ENCODE data around the gene VAPA. TPM values are rescaled to one million over a fixed set of nuclear protein-coding genes. Genes with fewer than 3 reads are reported as not detected.

The VAPA gene
- total RNA-seq, 6 experiments from 2014 or later = 69.6 to 149 (median 90.7) TPM

DNA sequence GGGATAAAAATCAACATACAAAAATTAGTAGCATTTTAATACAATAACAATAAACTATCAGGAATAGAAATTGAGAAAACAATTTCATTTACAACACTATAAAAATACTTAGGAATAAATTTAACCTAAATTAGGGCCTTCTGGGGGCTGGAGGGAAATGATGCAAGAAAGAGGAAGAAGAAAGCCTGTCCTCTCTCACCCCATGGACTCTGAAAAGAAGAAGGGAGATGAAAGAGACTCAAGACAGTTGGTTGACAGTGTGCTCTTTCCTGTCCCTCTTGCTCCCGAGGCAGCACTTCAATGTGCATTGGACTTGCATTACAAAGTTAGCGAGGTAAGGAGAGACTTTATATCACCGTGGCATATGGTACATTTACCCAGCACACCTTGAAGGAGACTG lies 88.5 kb downstream of the VAPA start:
- Histone ChIP-seq H3K27ac (no peak overlapping the region), H3K27me3 (no peaks in the 10 kb centered on the region), H3K4me3 (no peak overlapping the region), H3K4me1 (no peaks in the 10 kb centered on the region), H3K36me3 (no peaks in the 10 kb centered on the region), H3K9me3 (no peaks in the 10 kb centered on the region)
- intact Hi-C loops (cut with DNase I) = no loop called here
- no peak for ATAC-seq
- WGBS (ENCODE audit: insufficient coverage, low coverage, low lambda C conversion rate, missing lambda C conversion rate) = 42% methylated on average over 1 of the region's 3 CpGs
- TF ChIP-seq, protein P1, sequence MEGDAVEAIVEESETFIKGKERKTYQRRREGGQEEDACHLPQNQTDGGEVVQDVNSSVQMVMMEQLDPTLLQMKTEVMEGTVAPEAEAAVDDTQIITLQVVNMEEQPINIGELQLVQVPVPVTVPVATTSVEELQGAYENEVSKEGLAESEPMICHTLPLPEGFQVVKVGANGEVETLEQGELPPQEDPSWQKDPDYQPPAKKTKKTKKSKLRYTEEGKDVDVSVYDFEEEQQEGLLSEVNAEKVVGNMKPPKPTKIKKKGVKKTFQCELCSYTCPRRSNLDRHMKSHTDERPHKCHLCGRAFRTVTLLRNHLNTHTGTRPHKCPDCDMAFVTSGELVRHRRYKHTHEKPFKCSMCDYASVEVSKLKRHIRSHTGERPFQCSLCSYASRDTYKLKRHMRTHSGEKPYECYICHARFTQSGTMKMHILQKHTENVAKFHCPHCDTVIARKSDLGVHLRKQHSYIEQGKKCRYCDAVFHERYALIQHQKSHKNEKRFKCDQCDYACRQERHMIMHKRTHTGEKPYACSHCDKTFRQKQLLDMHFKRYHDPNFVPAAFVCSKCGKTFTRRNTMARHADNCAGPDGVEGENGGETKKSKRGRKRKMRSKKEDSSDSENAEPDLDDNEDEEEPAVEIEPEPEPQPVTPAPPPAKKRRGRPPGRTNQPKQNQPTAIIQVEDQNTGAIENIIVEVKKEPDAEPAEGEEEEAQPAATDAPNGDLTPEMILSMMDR (IDR thresholded peaks at IDR 0.05) = no peak
- no peak for TF ChIP-seq POLR2A (IDR thresholded peaks at IDR 0.05)
- no peak for DNase-seq

DNA sequence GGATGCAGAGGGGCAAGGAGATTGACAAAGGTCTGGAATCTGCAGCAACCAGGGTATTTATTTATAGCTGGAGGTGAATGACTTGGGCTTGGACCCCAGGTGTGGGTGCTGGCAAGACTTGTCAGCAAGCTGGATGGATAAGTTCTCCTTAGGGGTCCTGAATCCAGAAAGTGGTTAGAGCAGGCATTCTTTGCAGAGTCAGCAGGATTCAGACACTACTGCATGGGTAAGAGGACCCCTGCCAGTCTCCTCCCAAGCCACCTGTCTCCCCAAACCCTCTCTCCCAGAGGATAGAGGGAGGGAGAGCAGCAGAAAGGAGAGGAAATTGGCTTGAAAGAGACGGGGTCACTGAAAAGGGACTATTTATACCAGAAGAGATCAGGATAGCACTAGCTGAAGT lies 89.5 kb downstream of the VAPA start:
- Histone ChIP-seq H3K4me3 (no peak overlapping the region), H3K9me3 (no peaks in the 10 kb centered on the region), H3K27me3 (no peaks in the 10 kb centered on the region), H3K27ac (no peak overlapping the region), H3K4me1 (no peaks in the 10 kb centered on the region), H3K36me3 (no peaks in the 10 kb centered on the region)
- 82% methylated on average over 1 of the region's 1 CpG for WGBS (ENCODE audit: insufficient coverage, low coverage, low lambda C conversion rate, missing lambda C conversion rate)
- no peak for TF ChIP-seq POLR2A (IDR thresholded peaks at IDR 0.05)
- TF ChIP-seq, protein P1 (IDR thresholded peaks at IDR 0.05) = no peak
- no peak for ATAC-seq
- intact Hi-C loops (cut with DNase I) = no loop called here
- DNase-seq = no peak

DNA sequence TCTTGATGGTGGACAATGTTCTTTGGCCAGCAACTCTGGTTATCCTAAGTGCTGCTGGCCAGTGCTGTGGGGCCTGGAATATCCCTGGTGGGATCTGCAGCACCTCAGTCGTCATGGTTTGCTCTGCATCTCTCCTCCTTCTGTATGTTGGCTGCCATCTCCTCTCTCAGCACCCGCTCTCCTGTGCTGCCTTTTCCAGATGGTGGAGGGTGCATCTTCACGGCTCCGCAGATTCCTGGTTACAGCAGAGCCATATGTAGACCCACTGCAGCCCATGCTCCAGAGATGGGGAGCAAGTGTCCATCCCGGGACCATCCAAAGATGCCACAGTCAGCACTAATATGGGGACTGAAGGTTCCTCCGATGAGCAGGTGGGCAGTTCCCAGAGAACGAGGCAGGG lies 90.0 kb downstream of the VAPA start:
- DNase-seq (no peak), ATAC-seq (no peak)
- no peaks in the 10 kb centered on the region for H3K9me3 ChIP-seq
- WGBS (ENCODE audit: insufficient coverage, low coverage, low lambda C conversion rate, missing lambda C conversion rate) = 53% methylated on average over 3 of the region's 7 CpGs
- intact Hi-C loops (cut with DNase I) = no loop called here
- H3K27me3 ChIP-seq = no peaks in the 10 kb centered on the region
- H3K27ac ChIP-seq = no peak overlapping the region
- no peaks in the 10 kb centered on the region for H3K4me1 ChIP-seq
- H3K4me3 ChIP-seq = no peak overlapping the region
- no peak for TF ChIP-seq POLR2A (IDR thresholded peaks at IDR 0.05)
- TF ChIP-seq, protein P1 (IDR thresholded peaks at IDR 0.05) = no peak
- H3K36me3 ChIP-seq = no peaks in the 10 kb centered on the region

DNA sequence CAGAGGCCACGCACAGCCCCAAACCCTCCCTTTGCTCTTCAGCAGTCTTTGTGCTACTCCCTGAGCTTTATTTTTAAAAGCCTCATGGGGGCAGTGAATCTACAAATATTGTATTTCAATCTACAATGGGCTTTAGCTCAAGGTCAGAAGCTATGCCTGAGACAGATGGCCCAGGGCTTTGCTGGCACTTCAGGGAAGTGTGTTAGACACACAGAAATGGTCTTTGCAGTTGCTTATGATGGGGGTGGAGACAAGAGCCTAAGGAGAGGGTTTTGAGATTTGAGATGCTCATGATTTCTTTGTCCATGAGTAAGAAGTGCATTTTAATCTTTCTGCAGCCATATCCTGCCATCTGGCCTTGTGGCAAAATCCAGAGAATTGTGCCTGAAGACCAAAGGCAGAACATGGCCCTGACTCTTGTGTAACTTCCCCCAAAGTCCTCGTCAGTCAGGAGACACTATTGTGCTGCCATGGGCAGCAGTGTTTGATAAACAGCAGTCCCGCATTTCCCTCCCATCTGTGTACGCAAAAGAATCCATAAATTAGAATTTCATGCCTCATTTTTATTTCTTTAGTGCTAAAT lies 92.6 kb downstream of the VAPA start:
- no peak overlapping the region for H3K27ac ChIP-seq
- no peaks in the 10 kb centered on the region for H3K4me1 ChIP-seq
- H3K36me3 ChIP-seq = no peaks in the 10 kb centered on the region
- H3K4me3 ChIP-seq = no peak overlapping the region
- intact Hi-C loops (cut with DNase I) = no loop called here
- peak in 1 of 3 donors; percentile 20 for DNase-seq
- TF ChIP-seq POLR2A (IDR thresholded peaks at IDR 0.05) = no peak
- TF ChIP-seq, protein P1 (IDR thresholded peaks at IDR 0.05) = no peak
- no peaks in the 10 kb centered on the region for H3K27me3 ChIP-seq
- no peak for ATAC-seq
- 46% methylated on average over 4 of the region's 4 CpGs for WGBS (ENCODE audit: insufficient coverage, low coverage, low lambda C conversion rate, missing lambda C conversion rate)
- no peaks in the 10 kb centered on the region for H3K9me3 ChIP-seq

All from right lobe of liver (tissue), 6 donors.